Stimulated activated CD4-positive, alpha-beta T cell treated with anti-CD3 and anti-CD28 coated beads, Interleukin-1b, Interleukin-23, amount 100 ng/mL, for 24 hours (primary cell): Measurements from ENCODE around the gene IPO11.

ENCODE experiments used
- DNase-seq, 4 experiments: peaks; one replicate each; pipeline ENCODE4 v3.0.0-alpha.2; 2020; ENCODE audit warnings: low read depth in 4 of 4, low spot score in 1 of 4

IPO11 gene

GRCh38 chr5:62412549-62413329 is at the start of gene IPO11:
Gene IPO11 (plus strand): TSS chr5:62412763. CDS start chr5:62437280, 24,517 bp downstream.
- DNase-seq: peak; percentile 94 to 98 (median 96)

- no peak for DNase-seq
Measured at GRCh38 chr5:62369039-62369438, 43.5 kb upstream of the IPO11 start.

- DNase-seq: no peak
Measured at GRCh38 chr5:62371409-62371808, 41.2 kb upstream of the IPO11 start.

DNA sequence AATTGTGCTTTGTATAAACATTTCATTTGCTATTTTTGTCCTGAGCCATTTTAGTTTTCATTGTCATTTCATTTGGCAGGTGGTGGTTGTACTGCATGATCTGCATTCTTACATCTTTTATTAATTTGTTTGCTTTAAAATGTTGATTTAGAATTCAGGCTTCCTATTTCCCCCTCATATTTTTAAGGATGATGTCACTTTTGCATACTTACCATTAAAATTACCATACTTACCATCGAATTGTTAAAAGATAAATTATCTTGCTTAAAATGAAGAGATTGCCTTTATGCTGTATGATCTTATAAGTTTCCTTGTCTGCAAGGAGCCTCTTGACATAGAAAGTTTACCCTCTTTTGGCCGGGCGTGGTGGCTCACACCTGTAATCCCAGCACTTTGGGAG is 40.0 kb upstream of the IPO11 start:
- no peak for DNase-seq

DNA sequence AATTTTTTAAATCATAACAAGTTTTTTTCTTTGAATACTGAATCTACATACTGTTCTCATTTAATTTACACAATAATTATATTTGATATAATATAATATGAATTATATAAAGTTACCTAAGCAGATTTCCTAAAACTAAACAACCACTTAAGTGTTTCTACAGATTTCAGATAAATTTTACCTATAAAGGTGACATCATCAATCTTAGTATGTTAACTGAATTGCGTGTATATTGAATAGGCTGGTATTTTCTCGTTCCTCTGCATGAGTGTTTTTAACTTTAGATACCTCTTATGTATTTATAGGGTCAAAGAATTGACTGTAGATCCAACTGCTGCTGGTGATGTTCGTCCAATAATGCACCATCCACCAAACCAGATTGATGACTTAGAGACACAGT is 39.2 kb upstream of the IPO11 start:
- no peak for DNase-seq

GRCh38 chr5:62374090-62374489 is 38.5 kb upstream of the IPO11 start:
- no peak for DNase-seq

GRCh38 chr5:62375627-62376026 is 36.9 kb upstream of the IPO11 start:
- no peak for DNase-seq

DNA sequence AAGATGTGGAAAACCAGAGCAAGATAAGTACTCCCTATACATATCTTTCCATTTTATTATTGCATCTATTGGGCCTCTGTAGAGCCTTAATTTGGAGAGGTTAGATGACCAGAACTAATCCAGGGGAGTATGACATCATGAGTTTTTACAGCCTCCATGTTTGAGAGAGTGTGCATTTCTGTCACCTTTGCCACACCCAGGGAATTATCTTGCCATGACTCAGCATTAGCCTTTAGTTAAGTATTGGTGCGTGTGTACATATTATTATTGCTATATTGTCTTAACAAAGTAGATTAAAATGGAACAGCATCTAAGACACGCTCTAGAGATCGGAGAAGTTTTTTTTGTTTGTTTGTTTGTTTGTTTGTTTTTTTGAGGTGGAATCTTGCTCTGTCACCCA is 36.5 kb upstream of the IPO11 start:
- DNase-seq: no peak

GRCh38 chr5:62385131-62385530 is 27.4 kb upstream of the IPO11 start:
- DNase-seq: no peak

DNA sequence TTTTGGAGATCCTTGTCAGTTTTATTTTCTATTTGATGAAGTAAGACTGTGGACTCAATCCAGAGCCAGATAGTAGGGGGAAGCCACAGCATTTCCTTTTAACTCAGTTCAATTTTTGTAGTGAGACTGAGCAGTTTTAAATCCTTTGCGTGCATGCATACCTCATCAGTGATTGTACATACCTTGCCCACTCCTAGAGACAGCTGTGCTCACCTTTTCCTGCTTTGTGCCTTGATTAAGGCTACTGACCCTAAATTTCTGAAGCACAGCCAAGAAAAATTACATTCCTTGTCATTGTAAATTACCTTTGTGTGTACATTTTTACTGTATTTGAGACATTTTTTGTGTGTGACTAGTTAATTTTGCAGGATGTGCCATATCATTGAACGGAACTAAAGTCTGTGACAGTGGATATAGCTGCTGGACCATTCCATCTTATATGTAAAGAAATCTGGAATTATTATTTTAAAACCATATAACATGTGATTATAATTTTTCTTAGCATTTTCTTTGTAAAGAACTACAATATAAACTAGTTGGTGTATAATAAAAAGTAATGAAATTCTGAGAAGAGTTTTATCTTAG is 26.7 kb upstream of the IPO11 start:
- DNase-seq: no peak

GRCh38 chr5:62386824-62387223 is 25.7 kb upstream of the IPO11 start:
- DNase-seq: no peak

DNA sequence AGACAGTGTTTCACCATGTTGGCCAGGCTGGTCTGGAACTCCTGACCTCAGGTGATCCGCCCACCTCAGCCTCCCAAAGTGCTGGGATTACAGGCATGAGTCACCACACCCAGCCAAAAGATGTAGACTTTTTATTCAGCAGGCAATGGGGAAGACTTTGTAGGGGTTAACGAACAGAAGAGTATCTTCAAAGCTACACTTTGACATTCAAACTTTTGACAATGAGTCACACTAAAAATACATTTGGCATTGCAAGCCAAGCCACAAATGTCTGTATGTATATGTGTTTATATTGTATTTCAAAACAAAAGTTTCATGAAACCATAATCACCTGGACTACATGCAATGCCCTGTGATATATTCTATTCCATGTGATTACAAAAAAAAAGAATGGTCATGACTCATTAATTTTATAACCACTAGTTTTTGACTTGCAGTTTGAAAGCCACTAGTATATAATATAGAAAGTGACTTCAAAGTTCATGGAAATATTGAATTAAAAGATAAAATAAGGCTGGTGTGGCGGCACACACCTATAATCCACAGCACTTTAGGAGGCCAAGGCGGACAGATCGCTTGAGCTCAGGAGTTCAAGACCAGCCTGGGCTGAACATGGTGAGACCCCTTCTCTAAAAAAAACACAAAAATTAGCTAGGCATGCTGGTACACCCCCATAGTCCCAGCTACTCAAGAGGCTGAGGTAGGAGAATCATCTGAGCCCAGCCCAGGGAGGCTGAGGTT is 17.2 kb upstream of the IPO11 start:
- DNase-seq: no peak

DNA sequence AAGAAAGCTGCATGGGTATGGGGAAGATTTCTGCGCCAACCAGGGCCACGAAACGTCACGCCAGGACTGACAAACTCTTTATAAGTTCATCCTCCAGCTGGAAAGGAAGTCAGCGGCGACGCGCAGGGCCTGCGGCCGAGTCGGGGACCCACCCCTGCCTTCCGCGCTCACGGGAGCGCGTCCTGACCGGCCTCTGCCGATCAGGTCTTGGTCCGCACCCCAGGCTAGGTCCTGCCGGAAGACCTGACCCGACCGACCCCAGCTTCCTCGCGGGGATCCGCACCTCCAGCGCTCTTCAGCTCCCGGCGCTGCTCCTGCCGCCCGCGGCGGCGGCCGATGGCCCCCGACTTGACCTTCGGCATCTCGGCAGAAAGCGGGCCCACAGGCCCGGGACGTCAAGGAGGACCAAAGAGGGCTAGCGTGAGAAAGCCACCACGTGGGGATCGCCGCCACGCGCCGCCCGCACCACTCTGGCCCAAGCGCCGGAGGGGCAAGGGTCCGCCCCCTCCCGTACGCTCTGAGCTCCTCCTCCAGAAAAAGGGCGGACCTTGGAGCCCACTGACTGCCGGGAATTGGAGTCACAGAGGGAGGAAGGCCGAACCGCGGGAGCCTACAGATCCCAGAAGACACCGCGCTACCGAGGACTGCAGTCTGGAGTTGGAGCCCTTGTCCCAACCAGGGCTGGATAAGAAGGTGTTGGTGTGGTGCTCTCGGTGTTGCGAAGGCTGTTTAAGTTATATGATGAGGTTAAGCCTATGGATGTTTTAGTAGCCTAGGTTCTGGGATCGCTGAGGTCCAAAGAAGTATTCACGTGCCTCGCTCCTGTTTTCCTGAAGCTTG is 8.9 kb upstream of the IPO11 start, which contains the start of gene DIMT1:
Gene DIMT1, minus strand, starts transcription at position 495 of the 840 bp plus-strand sequence. Its CDS starts 133 bp downstream, at position 362.
- DNase-seq: peak; percentile 76 to 91 (median 82)

DNA sequence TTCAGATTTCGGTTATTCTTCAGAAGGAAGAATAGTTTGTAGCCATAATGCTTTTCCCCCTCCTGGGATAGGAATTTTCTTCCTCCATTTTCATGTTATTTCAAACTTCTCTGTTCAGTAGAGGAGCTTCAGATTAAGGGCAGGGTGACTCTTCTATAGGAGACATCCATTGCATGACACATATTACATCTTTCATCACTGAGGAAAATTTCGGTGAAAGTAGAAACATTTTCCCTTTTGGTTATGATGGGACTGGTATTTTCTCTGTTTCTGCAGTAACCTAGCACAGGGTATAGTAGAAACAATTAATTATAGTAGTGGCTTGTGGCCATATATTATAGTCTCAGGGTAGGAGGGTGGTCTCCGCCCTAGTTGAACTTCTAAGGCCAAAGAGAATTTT is 1.1 kb downstream of the IPO11 start:
- DNase-seq: no peak

DNA sequence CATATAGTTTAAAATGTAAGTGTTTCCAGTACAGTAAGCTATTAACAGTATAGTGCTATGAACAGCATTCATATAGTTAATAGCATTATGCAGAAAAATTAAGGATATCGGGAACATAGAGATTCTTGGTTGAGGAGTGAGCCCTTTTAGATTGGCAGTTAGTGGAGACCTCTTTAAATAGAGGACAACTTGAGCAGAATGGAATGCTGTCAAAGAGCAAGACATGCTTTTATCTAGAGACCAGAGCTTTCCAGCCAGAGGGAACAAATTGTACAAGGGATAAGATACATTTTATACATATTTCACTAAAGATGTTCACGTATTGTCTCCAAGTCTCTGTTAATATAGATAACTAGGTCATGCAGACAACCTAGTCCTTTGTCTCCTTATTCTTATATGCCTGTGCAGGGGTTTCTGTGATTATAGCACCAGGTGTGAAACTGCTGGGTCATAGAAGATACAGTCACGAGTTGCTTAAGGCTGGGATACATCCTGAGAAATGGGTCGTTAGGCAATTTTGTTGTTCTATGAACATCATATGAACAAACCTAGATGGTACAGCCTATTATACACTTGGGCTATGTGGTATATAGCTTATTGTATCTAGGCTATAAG is 6.0 kb downstream of the IPO11 start:
- no peak for DNase-seq

- no peak for DNase-seq
Measured at GRCh38 chr5:62419609-62420008, 7.0 kb downstream of the IPO11 start.

GRCh38 chr5:62421414-62421813 is 8.9 kb downstream of the IPO11 start:
- DNase-seq: no peak

- DNase-seq: no peak
Measured at GRCh38 chr5:62424763-62425162, 12.2 kb downstream of the IPO11 start.

GRCh38 chr5:62431735-62432620 is 19.4 kb downstream of the IPO11 start:
- DNase-seq: no peak

- no peak for DNase-seq
Measured at GRCh38 chr5:62432621-62433064, 20.1 kb downstream of the IPO11 start.
